Hepatocyte (in vitro differentiated cells): ENCODE results near the gene HOXD13. TPM values are rescaled to one million over a fixed set of nuclear protein-coding genes. Genes with fewer than 3 reads are reported as not detected.

Experiments
- DNase-seq: peaks from one replicate; pipeline ENCODE4 v3.0.0-alpha.2; 2016; ENCODE audit warnings: low spot score
- H2AFZ ChIP-seq: fragments of 200-600 bp; sonication (generic); 2 replicates; pipeline ENCODE4 v1.6.0; 2016; ENCODE audit warnings: antibody characterized with exemption, mild to moderate bottlenecking
- H3K27ac ChIP-seq: fragments of 200-600 bp; sonication (generic); 2 replicates; pipeline ENCODE4 v1.5.1; 2016; ENCODE audit warnings: mild to moderate bottlenecking
- H3K27me3 ChIP-seq: fragments of 200-600 bp; sonication (generic); 2 replicates; pipeline ENCODE4 v1.6.1; 2016
- H3K36me3 ChIP-seq: fragments of 200-600 bp; sonication (generic); replicated peaks from 2 replicates; pipeline ENCODE4 v1.5.1; 2016; ENCODE audit warnings: low read depth; ENCODE audit not compliant: insufficient read depth
- H3K4me1 ChIP-seq: fragments of 200-600 bp; sonication (generic); 2 replicates; pipeline ENCODE4 v1.5.1; 2016; ENCODE audit warnings: mild to moderate bottlenecking, moderate library complexity; ENCODE audit not compliant: insufficient read depth
- H3K4me2 ChIP-seq: fragments of 200-600 bp; sonication (generic); 2 replicates; pipeline ENCODE4 v1.6.0; 2016
- H3K4me3 ChIP-seq: fragments of 200-600 bp; sonication (generic); 2 replicates; pipeline ENCODE4 v1.5.1; 2016; ENCODE audit warnings: mild to moderate bottlenecking
- H3K79me2 ChIP-seq: fragments of 200-600 bp; sonication (generic); 2 replicates; pipeline ENCODE4 v1.6.0; 2017; ENCODE audit warnings: mild to moderate bottlenecking
- H3K9me2 ChIP-seq: fragments of 200-600 bp; sonication (generic); replicated peaks from 2 replicates; pipeline ENCODE4 v1.6.0; 2017; ENCODE audit warnings: mild to moderate bottlenecking; ENCODE audit not compliant: insufficient read depth
- H3K9me3 ChIP-seq: fragments of 200-600 bp; sonication (generic); 2 replicates; pipeline ENCODE4 v1.5.1; 2016; ENCODE audit warnings: low read depth, mild to moderate bottlenecking
- H4K20me1 ChIP-seq: fragments of 200-600 bp; sonication (generic); 2 replicates; pipeline ENCODE4 v1.6.0; 2016; ENCODE audit warnings: mild to moderate bottlenecking; ENCODE audit not compliant: insufficient read depth, poor library complexity, severe bottlenecking
- CTCF ChIP-seq: fragments of 200-600 bp; sonication (generic); IDR thresholded peaks from 2 replicates; pipeline ENCODE4 v1.5.1; 2016; ENCODE audit warnings: antibody characterized with exemption, mild to moderate bottlenecking; ENCODE audit not compliant: poor library complexity
- EZH2 ChIP-seq: fragments of 200-600 bp; sonication (generic); IDR thresholded peaks from 2 replicates; pipeline ENCODE4 v1.6.1; 2016; ENCODE audit warnings: antibody characterized with exemption, mild to moderate bottlenecking, borderline replicate concordance
- EZH2phosphoT487 ChIP-seq: fragments of 200-600 bp; sonication (generic); IDR thresholded peaks from one replicate; pipeline ENCODE4 v1.6.1; 2018; ENCODE audit warnings: antibody characterized with exemption, mild to moderate bottlenecking, low read depth, moderate library complexity; ENCODE audit not compliant: unreplicated experiment, severe bottlenecking
- WGBS: methylation state at CpG from one replicate; pipeline ENCODE4 v1.1.6; 2016; ENCODE audit warnings: low lambda C conversion rate; ENCODE audit errors: missing lambda C conversion rate; 5-methylcytosine and 5-hydroxymethylcytosine counted together
- polyA plus RNA-seq: library from polyadenylated mRNA; unstranded; fragments of >200 nt; fragmentation: Nextera tagmentation; extraction: Ambion mirVana; gene quantifications from 2 replicates; pipeline ENCODE4 v1.2.1, GENCODE V29; 2016
- total RNA-seq: library from RNA; depleted of rRNA; stranded (reverse); fragments of >200 nt; gene quantifications from 2 replicates; pipeline ENCODE4 v1.2.3, GENCODE V29; 2014

The HOXD13 gene
- total and polyA plus RNA-seq, 2 experiments from 2014 or later, result 24.7 to 37.2 TPM

- no peak overlapping the region for H3K27ac ChIP-seq
- peak; percentile 61 for TF ChIP-seq EZH2
- no peak for TF ChIP-seq CTCF
- no peaks in the 10 kb centered on the region for H3K4me1 ChIP-seq
- 47% methylated on average over 57 of the region's 58 CpGs for WGBS
- no peak overlapping the region for H3K4me2 ChIP-seq
- no peaks in the 10 kb centered on the region for H3K36me3 ChIP-seq
- H3K4me3 ChIP-seq, result no peak overlapping the region
- no peak overlapping the region for H2AFZ ChIP-seq
- no peaks in the 10 kb centered on the region for H4K20me1 ChIP-seq
- H3K9me3 ChIP-seq, result no peaks in the 10 kb centered on the region
- H3K79me2 ChIP-seq, result no peaks in the 10 kb centered on the region
- peaks cover 100% of the 10 kb centered on the region for H3K27me3 ChIP-seq
- DNase-seq, result no peak
- H3K9me2 ChIP-seq, result no peaks in the 10 kb centered on the region
Observed at GRCh38 chr2:176071330-176072291, 20.9 kb upstream of the HOXD13 start.

- no peaks in the 10 kb centered on the region for H3K4me1 ChIP-seq
- H4K20me1 ChIP-seq, result no peaks in the 10 kb centered on the region
- WGBS, result 62% methylated on average over 5 of the region's 5 CpGs
- H3K27ac ChIP-seq, result no peak overlapping the region
- no peaks in the 10 kb centered on the region for H3K36me3 ChIP-seq
- no peaks in the 10 kb centered on the region for H3K9me2 ChIP-seq
- H3K4me3 ChIP-seq, result no peak overlapping the region
- no peak for DNase-seq
- H3K4me2 ChIP-seq, result no peak overlapping the region
- no peaks in the 10 kb centered on the region for H3K9me3 ChIP-seq
- peak; percentile 29 for TF ChIP-seq EZH2phosphoT487
- peak; percentile 1 for TF ChIP-seq EZH2
- no peak for TF ChIP-seq CTCF
- no peaks in the 10 kb centered on the region for H3K79me2 ChIP-seq
- no peak overlapping the region for H2AFZ ChIP-seq
- H3K27me3 ChIP-seq, result peaks cover 100% of the 10 kb centered on the region
Observed at GRCh38 chr2:176072292-176072669, 20.2 kb upstream of the HOXD13 start.

GRCh38 chr2:176072951-176073904, 19.3 kb upstream of the HOXD13 start:
- peaks cover 97% of the 10 kb centered on the region for H3K27me3 ChIP-seq
- peak overlapping the region; percentile 93 for H3K27ac ChIP-seq
- no peak for DNase-seq
- H3K36me3 ChIP-seq, result no peaks in the 10 kb centered on the region
- WGBS, result 18% methylated on average over 25 of the region's 29 CpGs
- H4K20me1 ChIP-seq, result no peaks in the 10 kb centered on the region
- TF ChIP-seq EZH2 (no peak), CTCF (no peak), EZH2phosphoT487 (no peak)
- H3K79me2 ChIP-seq, result peaks cover 3% of the 10 kb centered on the region
- no peak overlapping the region for H2AFZ ChIP-seq
- H3K4me3 ChIP-seq, result no peak overlapping the region
- H3K4me2 ChIP-seq, result peak overlapping the region; percentile 38
- H3K4me1 ChIP-seq, result no peaks in the 10 kb centered on the region
- no peaks in the 10 kb centered on the region for H3K9me2 ChIP-seq
- H3K9me3 ChIP-seq, result no peaks in the 10 kb centered on the region
